Mesothelial cell of epicardium (in vitro differentiated cells): Measurements from ENCODE around the gene TMEM179B. TPM values are rescaled to one million over a fixed set of nuclear protein-coding genes. Genes with fewer than 3 reads are reported as not detected.
"Not testable (repeated sequence)": the region's sequence is repeated elsewhere in the genome, so short reads cannot be mapped to it uniquely, and the experiment has no call there.

Experiments used
- DNase-seq, 2 experiments: peaks; one replicate each; pipeline ENCODE4 v3.0.0; 2021; ENCODE audit warnings: low spot score in 2 of 2; ENCODE audit not compliant: unreplicated experiment in 2 of 2
- H3K27ac Mint-ChIP-seq: 2 replicates; pipeline ENCODE4 v1.8.0; 2021; ENCODE audit warnings: mixed read lengths
- H3K27me3 Mint-ChIP-seq: 2 replicates; pipeline ENCODE4 v1.8.0; 2021; ENCODE audit warnings: low read depth, mixed read lengths
- H3K36me3 Mint-ChIP-seq: 2 replicates; pipeline ENCODE4 v1.8.0; 2021; ENCODE audit warnings: mixed read lengths
- H3K4me1 Mint-ChIP-seq: 2 replicates; pipeline ENCODE4 v1.8.0; 2021; ENCODE audit warnings: mixed read lengths
- H3K4me3 Mint-ChIP-seq: 2 replicates; pipeline ENCODE4 v1.8.0; 2021; ENCODE audit warnings: mild to moderate bottlenecking, moderate library complexity, mixed read lengths
- H3K9me3 Mint-ChIP-seq: 2 replicates; pipeline ENCODE4 v1.8.0; 2021; ENCODE audit warnings: mixed read lengths
- total RNA-seq: library from RNA; stranded (reverse); gene quantifications from 3 replicates; pipeline ENCODE4 v1.2.1, GENCODE V29; 2021
- TF ChIP-seq, protein P1 (sequence below): fragments of 200-600 bp; sonication (generic); IDR thresholded peaks from one replicate; pipeline ENCODE4 v1.5.0; 2021; ENCODE audit warnings: antibody characterized with exemption; ENCODE audit not compliant: unreplicated experiment

Gene TMEM179B, protein sequence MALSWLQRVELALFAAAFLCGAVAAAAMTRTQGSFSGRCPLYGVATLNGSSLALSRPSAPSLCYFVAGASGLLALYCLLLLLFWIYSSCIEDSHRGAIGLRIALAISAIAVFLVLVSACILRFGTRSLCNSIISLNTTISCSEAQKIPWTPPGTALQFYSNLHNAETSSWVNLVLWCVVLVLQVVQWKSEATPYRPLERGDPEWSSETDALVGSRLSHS
- 31.3 to 33.9 TPM (median 32.6 TPM) in 3 replicates for total RNA-seq

DNA sequence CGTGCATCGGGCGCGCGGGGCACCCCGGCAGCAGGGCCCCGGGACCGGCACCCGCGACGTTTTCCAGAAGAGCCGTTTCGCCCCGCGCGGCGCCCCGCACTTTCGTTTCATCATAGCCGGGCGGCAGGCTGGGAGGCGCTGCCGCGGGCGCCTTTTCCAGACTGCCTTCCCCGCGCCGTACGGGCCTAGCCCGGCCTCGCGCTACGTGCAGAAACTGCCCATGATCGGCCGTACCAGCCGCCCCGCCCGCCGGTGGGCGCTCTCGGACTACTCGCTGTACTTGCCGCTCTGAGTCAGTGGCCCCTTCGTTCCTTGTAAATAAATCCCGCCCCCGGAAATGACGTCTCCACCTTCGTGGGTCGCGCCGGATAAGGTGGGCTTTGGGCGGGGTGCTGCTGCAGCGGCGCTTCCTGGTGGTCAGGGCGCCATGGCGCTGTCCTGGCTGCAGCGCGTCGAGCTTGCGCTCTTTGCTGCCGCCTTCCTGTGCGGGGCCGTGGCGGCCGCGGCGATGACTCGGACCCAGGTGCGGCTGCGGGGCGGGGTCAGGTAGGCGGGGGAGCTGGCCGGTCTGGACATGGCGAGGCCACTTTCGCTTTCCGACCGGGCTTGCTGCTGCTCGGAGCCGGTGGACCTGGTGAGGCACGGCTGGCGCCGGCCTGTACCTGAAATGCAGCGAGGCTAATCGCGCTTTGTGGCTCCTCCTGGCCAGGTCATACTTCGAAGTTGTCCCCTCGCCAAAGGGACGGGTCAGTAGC lies at the start of gene TMEM179B:
Gene TMEM179B, plus strand, starts transcription at position 398 of the 755 bp plus-strand sequence. Its CDS starts 30 bp downstream, at position 428.
- peaks cover 12% of the 10 kb centered on the region for H3K36me3 Mint-ChIP-seq
- H3K9me3 Mint-ChIP-seq = no peaks in the 10 kb centered on the region
- H3K4me1 Mint-ChIP-seq = peaks cover 35% of the 10 kb centered on the region
- DNase-seq = peak; percentile 93 to 96
- H3K27me3 Mint-ChIP-seq = no peaks in the 10 kb centered on the region
- peak within 1 kb of the TSS; percentile 95 for H3K27ac Mint-ChIP-seq
- TF ChIP-seq, protein P1, sequence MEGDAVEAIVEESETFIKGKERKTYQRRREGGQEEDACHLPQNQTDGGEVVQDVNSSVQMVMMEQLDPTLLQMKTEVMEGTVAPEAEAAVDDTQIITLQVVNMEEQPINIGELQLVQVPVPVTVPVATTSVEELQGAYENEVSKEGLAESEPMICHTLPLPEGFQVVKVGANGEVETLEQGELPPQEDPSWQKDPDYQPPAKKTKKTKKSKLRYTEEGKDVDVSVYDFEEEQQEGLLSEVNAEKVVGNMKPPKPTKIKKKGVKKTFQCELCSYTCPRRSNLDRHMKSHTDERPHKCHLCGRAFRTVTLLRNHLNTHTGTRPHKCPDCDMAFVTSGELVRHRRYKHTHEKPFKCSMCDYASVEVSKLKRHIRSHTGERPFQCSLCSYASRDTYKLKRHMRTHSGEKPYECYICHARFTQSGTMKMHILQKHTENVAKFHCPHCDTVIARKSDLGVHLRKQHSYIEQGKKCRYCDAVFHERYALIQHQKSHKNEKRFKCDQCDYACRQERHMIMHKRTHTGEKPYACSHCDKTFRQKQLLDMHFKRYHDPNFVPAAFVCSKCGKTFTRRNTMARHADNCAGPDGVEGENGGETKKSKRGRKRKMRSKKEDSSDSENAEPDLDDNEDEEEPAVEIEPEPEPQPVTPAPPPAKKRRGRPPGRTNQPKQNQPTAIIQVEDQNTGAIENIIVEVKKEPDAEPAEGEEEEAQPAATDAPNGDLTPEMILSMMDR = no peak
- H3K4me3 Mint-ChIP-seq = peak within 1 kb of the TSS; percentile 90

DNA sequence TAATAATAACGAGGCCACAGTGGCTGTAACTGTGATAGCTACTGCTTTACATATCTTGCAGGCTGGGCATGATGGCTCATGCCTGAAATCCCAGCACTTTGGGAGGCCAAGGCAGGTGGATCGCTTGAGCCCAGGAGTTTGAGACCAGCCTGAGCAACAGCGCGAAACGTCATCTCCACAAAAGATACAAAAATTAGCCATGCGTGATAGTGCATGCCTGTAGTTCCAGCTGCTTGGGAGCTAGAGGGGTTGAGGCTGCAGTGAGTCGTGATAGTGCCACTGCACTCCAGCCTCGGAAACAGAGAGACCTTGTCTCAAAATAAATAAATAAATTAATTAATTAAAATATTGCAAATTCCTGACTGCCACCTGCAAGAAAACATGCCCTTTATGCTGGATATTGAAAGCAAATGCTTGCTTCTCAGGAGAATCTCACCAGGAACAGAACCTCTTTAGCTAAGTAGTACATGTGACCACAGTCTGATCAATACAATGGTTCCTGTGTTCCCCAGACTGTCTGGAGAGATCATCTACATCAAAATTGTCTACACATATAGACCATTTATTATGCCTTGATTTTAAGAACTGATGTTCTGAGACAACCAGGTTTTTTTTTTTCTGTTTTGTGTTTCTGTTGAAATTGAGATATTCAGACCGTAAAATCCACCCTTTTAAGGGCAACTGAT lies 39.6 kb upstream of the TMEM179B start:
- H3K4me1 Mint-ChIP-seq = peaks cover 11% of the 10 kb centered on the region
- H3K36me3 Mint-ChIP-seq = peaks cover 13% of the 10 kb centered on the region
- TF ChIP-seq, protein P1 = no peak
- no peaks in the 10 kb centered on the region for H3K9me3 Mint-ChIP-seq
- no peak for DNase-seq
- H3K27me3 Mint-ChIP-seq = no peaks in the 10 kb centered on the region
- H3K27ac Mint-ChIP-seq = peak overlapping the region; percentile 77
- no peak overlapping the region for H3K4me3 Mint-ChIP-seq

DNA sequence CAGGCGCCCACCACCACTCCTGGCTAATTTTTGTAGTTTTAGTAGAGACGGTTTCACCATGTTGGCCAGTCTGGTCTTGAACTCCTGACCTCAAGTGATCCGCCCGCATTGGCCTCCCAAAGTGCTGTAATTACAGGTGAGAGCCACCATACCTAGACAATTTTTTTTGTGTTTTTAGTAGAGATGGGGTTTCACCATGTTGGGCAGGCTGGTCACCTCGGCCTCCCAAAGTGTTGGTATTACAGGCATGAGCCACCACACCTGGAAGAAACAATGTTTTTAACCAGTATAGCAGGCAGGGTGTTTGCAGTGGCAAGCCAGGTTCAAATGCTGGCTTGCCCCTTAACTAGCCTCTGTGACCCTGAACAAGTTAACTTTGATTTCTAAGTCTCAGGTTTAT lies 37.3 kb upstream of the TMEM179B start:
- H3K36me3 Mint-ChIP-seq = peaks cover 13% of the 10 kb centered on the region
- not testable (repeated sequence) for H3K4me3 Mint-ChIP-seq, H3K27ac Mint-ChIP-seq, DNase-seq, H3K9me3 Mint-ChIP-seq, H3K27me3 Mint-ChIP-seq
- peaks cover 20% of the 10 kb centered on the region for H3K4me1 Mint-ChIP-seq

DNA sequence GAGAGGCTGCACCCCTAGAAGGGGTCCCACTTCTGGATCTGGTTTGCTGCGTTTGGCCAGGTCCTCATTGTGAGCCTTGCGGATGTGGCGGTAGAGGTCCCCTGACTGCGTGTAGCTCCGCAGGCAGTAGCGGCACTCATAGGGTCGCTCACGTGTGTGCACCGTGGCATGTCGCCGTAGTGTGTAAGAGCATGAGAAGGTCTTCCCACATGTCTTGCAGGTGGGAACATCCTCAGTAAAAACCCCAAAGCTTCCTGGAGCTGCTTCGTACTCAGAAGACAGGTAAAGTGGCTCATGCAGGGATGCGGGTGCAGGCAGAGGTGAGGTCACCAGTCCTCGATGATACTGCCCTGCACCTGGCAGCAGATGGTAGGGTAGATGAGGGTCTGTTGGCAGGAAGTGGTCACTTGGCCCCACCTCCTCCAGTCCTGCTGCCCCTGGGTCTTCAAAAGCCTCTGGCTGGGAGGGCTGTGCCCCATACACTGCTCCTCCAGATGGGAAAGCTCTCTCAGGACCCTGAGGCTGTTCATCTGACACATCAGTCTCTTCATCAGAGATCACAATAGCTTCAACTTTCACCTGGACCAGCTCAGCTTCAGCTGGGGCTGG lies 34.9 kb upstream of the TMEM179B start:
- H3K36me3 Mint-ChIP-seq = peaks cover 13% of the 10 kb centered on the region
- peaks cover 20% of the 10 kb centered on the region for H3K4me1 Mint-ChIP-seq
- H3K4me3 Mint-ChIP-seq = no peak overlapping the region
- no peak for DNase-seq
- peak overlapping the region; percentile 79 for H3K27ac Mint-ChIP-seq
- TF ChIP-seq, protein P1 = no peak
- H3K27me3 Mint-ChIP-seq = no peaks in the 10 kb centered on the region
- no peaks in the 10 kb centered on the region for H3K9me3 Mint-ChIP-seq

DNA sequence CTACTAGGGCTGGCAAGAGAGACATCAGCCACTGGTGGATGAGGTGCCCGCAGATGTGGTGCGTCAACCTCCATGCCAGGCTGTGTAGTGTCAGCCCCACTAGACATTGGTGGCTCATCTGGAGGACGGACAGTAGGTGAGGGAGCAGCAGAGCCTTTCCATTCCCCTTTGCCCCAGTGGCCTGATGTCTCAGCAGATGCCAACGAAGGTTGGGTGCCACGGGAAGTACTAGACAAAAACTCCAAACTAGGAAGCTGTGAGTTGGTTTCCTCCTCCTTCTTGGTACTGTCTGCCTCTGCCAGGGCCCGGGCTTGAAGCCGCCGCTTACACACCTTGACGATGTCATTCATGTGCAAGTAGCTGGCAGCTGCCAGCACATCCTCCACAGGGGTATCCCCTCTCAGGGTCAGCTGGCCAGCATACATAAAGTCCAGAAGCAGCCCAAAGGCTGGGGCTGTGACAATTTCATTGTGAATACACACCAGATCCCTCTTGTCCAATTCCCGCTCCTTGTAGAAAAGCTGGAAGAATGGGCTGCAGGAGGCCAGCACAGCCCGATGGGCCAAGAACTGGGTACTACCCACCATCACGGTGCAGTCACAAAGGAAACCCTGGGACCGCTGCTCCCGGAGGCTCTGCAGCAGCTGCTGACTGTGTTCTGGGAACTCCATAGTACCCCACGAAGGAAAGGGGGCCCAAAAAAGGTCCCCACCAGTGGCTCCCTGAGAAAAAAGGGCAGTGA lies 34.0 kb upstream of the TMEM179B start:
- no peaks in the 10 kb centered on the region for H3K9me3 Mint-ChIP-seq
- peak overlapping the region; percentile 97 for H3K27ac Mint-ChIP-seq
- peak overlapping the region; percentile 97 for H3K4me3 Mint-ChIP-seq
- H3K4me1 Mint-ChIP-seq = peaks cover 16% of the 10 kb centered on the region
- peaks cover 10% of the 10 kb centered on the region for H3K36me3 Mint-ChIP-seq
- no peaks in the 10 kb centered on the region for H3K27me3 Mint-ChIP-seq
- no peak for DNase-seq
- TF ChIP-seq, protein P1 = no peak
